ENCODE data around the gene TRPC1.

The TRPC1 gene

GRCh38 chr3:142754494-142754893 lies 30.7 kb downstream of the TRPC1 start:
- DNase-seq = no peak

GRCh38 chr3:142768338-142768737 lies 44.5 kb downstream of the TRPC1 start:
- no peak for DNase-seq

- no peak for DNase-seq
Measured at GRCh38 chr3:142777927-142778326, 54.1 kb downstream of the TRPC1 start.

GRCh38 chr3:142778541-142778940 lies 54.7 kb downstream of the TRPC1 start:
- no peak for DNase-seq

GRCh38 chr3:142779591-142779990 lies 55.8 kb downstream of the TRPC1 start:
- DNase-seq = no peak

- DNase-seq = no peak
Measured at GRCh38 chr3:142782616-142783015, 58.8 kb downstream of the TRPC1 start.

GRCh38 chr3:142784228-142784627 lies 60.4 kb downstream of the TRPC1 start:
- no peak for DNase-seq

GRCh38 chr3:142785996-142786395 lies 62.2 kb downstream of the TRPC1 start:
- DNase-seq = no peak

GRCh38 chr3:142787719-142788118 lies 63.9 kb downstream of the TRPC1 start:
- DNase-seq = no peak

- DNase-seq = no peak
Measured at GRCh38 chr3:142794508-142794907, 70.7 kb downstream of the TRPC1 start.

GRCh38 chr3:142795332-142795731 lies 71.5 kb downstream of the TRPC1 start:
- DNase-seq = no peak

GRCh38 chr3:142796823-142797222 lies 73.0 kb downstream of the TRPC1 start:
- no peak for DNase-seq

- no peak for DNase-seq
Measured at GRCh38 chr3:142801746-142802145, 77.9 kb downstream of the TRPC1 start.

- DNase-seq = no peak
Measured at GRCh38 chr3:142802891-142803290, 79.1 kb downstream of the TRPC1 start.

GRCh38 chr3:142808103-142808917 lies 84.5 kb downstream of the TRPC1 start:
- DNase-seq = no peak

GRCh38 chr3:142809259-142809658 lies 85.4 kb downstream of the TRPC1 start:
- no peak for DNase-seq

- no peak for DNase-seq
Measured at GRCh38 chr3:142815803-142816202, 92.0 kb downstream of the TRPC1 start.

GRCh38 chr3:142817356-142817755 lies 93.5 kb downstream of the TRPC1 start:
- no peak for DNase-seq

GRCh38 chr3:142817897-142818296 lies 94.1 kb downstream of the TRPC1 start:
- no peak for DNase-seq

GRCh38 chr3:142818651-142819050 lies 94.8 kb downstream of the TRPC1 start:
- DNase-seq = no peak

- no peak for DNase-seq
Measured at GRCh38 chr3:142819179-142819578, 95.3 kb downstream of the TRPC1 start.

- DNase-seq = peak; percentile 70 to 72
Measured at GRCh38 chr3:142828703-142829305, 105.0 kb downstream of the TRPC1 start.

GRCh38 chr3:142837526-142837925 lies 113.7 kb downstream of the TRPC1 start:
- no peak for DNase-seq

- no peak for DNase-seq
Measured at GRCh38 chr3:142839831-142840230, 116.0 kb downstream of the TRPC1 start.

Data from stimulated activated CD4-positive, alpha-beta T cell treated with anti-CD3 and anti-CD28 coated beads, Interleukin-2, amount 100 ng/mL, for 48 hours (primary cell).